SJCRH30 (cell line): ENCODE data around the gene IGSF5. TPM values are rescaled to one million over a fixed set of nuclear protein-coding genes. Genes with fewer than 3 reads are reported as not detected.

Source experiments
- DNase-seq, 2 experiments: peaks; one replicate each; pipeline ENCODE4 v3.0.0-alpha.2; 2015 to 2020
- H3K27ac ChIP-seq: fragments of 250-450 bp; sonication (Bioruptor Pico); 2 replicates; pipeline ENCODE4 v1.5.1; 2020; ENCODE audit warnings: mild to moderate bottlenecking, moderate library complexity
- H3K27me3 ChIP-seq: fragments of 250-450 bp; sonication (Bioruptor Pico); 2 replicates; pipeline ENCODE4 v1.5.1; 2020; ENCODE audit warnings: mild to moderate bottlenecking, moderate library complexity
- H3K36me3 ChIP-seq: fragments of 250-450 bp; sonication (Bioruptor Pico); 2 replicates; pipeline ENCODE4 v1.5.1; 2020; ENCODE audit warnings: mild to moderate bottlenecking, moderate library complexity
- H3K4me1 ChIP-seq: fragments of 250-450 bp; sonication (Bioruptor Pico); 2 replicates; pipeline ENCODE4 v1.5.1; 2020; ENCODE audit warnings: mild to moderate bottlenecking, moderate library complexity
- H3K4me3 ChIP-seq: fragments of 250-450 bp; sonication (Bioruptor Pico); 2 replicates; pipeline ENCODE4 v1.5.1; 2020; ENCODE audit warnings: mild to moderate bottlenecking, moderate library complexity
- H3K9me3 ChIP-seq: fragments of 250-450 bp; sonication (Bioruptor Pico); replicated peaks from 2 replicates; pipeline ENCODE4 v1.5.1; 2020; ENCODE audit warnings: mild to moderate bottlenecking, moderate library complexity
- total RNA-seq: library from RNA; depleted of rRNA; stranded (reverse); fragments of >200 nt; shearing (Covaris generic); gene quantifications from 2 replicates; pipeline ENCODE4 v1.2.3, GENCODE V29; 2014

IGSF5 gene
- total RNA-seq, 1 experiment from 2014 or later = 2.9 TPM

DNA sequence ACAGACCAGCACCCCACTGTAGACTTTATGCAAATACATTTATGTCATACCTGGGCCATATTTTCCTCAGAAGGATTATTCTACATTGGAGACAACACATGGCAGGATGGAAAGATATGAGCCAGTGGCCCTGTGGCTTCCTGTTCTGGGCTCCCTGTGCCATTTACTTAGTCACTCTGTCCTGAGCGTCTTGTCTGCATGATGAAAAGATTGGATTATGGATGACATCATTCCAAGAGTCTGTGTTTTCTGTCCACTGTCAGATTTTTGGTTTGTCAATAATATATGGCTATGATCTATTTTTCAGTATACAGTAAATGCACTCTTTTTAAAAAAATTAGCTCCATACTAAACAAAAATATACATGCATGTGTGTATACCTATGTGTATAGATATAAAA is 30.8 kb downstream of the IGSF5 start:
- Histone ChIP-seq H3K9me3 (no peaks in the 10 kb centered on the region), H3K4me3 (no peak overlapping the region), H3K27me3 (no peaks in the 10 kb centered on the region), H3K27ac (no peak overlapping the region), H3K36me3 (no peaks in the 10 kb centered on the region), H3K4me1 (no peaks in the 10 kb centered on the region)
- no peak for DNase-seq

DNA sequence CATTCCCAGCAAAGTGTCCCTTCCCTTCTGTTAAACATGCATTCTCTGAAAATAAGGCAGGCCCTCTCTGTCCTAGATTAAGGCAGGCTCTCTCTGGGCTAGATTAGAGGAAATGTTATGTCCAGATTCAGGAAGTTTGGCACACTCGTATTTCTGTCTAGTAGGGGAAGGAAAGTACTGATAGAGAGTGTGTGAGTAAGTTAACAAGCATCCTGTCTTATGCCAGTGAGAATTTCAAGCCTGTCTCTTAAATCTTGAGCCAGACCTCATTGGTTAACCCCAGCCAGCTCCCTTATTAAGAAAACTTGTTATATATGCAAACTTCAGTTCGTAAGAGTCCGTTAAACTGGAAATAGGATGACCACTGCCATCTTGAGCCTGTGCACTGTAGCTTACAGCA is 31.6 kb downstream of the IGSF5 start:
- no peaks in the 10 kb centered on the region for H3K27me3 ChIP-seq
- H3K36me3 ChIP-seq = no peaks in the 10 kb centered on the region
- DNase-seq = no peak
- no peaks in the 10 kb centered on the region for H3K4me1 ChIP-seq
- no peak overlapping the region for H3K4me3 ChIP-seq
- no peaks in the 10 kb centered on the region for H3K9me3 ChIP-seq
- H3K27ac ChIP-seq = no peak overlapping the region

DNA sequence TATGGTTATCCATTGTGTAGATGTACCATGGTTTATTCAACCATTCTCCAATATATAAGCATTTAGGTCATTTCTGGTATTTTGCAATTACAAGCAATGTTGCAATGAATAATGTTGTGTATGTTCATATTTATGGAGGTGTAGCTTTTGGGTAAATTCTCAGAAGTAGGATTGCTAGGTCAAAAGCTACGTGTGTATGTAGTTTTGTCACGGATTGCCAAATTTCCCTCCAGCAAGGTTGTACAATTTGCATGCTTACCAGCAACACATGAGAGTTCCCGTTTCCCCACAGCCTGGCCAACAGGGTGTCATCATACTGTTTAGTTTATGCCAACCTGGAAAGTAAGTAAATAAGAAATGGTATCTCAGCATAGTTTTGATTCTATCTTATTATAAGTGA is 36.3 kb downstream of the IGSF5 start:
- H3K27me3 ChIP-seq = no peaks in the 10 kb centered on the region
- H3K9me3 ChIP-seq = no peaks in the 10 kb centered on the region
- H3K4me1 ChIP-seq = no peaks in the 10 kb centered on the region
- no peak for DNase-seq
- no peak overlapping the region for H3K4me3 ChIP-seq
- H3K27ac ChIP-seq = no peak overlapping the region
- no peaks in the 10 kb centered on the region for H3K36me3 ChIP-seq

DNA sequence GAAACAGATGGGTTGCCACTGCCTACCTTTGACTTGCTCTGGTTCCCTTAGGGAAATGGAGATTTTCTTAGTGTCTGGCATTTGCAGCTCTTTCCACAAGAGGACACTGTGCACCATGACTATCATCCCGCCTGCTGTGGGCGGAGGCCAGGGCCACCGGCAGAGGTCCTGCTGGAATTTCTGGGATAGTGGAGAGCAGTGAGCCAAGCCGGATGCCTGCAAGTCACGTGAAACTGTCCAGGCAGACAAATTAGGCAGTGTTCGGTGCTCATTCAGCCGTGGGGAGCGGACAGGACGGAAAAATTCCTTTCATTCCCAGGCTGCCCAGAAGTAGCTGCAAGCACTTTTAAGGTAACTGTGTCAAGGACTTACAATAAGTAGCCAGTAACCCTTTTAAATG is 43.4 kb downstream of the IGSF5 start:
- peak overlapping the region; percentile 51 for H3K27ac ChIP-seq
- no peaks in the 10 kb centered on the region for H3K27me3 ChIP-seq
- H3K4me1 ChIP-seq = peaks cover 4% of the 10 kb centered on the region; the same call in 1 of the 2 replicates
- no peaks in the 10 kb centered on the region for H3K36me3 ChIP-seq
- no peaks in the 10 kb centered on the region for H3K9me3 ChIP-seq
- DNase-seq = peak; percentile 96 to 98
- peak overlapping the region; percentile 40 for H3K4me3 ChIP-seq

DNA sequence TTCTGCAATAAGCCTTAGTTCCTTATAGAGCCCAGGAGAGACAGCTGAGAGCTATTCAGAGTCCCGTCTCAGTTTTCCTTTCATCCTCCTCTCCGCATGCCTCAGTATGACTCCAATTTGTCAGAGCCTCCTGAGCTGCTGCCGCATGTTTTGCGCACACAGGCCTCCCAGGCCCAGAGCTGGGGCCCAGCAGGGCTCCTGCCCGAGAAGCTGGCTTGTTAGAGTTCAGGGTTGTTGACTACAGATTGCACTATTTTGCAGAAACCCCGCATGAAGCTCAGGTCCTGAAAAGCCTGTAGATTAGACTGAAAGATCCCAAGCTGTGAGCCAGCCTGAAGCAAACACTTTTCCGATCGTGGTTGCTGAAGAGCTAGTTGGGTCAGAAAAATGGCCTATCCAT is 51.5 kb downstream of the IGSF5 start:
- Histone ChIP-seq H3K27ac (no peak overlapping the region), H3K4me1 (peaks cover 10% of the 10 kb centered on the region), H3K9me3 (no peaks in the 10 kb centered on the region), H3K27me3 (no peaks in the 10 kb centered on the region), H3K4me3 (no peak overlapping the region), H3K36me3 (no peaks in the 10 kb centered on the region)
- no peak for DNase-seq

DNA sequence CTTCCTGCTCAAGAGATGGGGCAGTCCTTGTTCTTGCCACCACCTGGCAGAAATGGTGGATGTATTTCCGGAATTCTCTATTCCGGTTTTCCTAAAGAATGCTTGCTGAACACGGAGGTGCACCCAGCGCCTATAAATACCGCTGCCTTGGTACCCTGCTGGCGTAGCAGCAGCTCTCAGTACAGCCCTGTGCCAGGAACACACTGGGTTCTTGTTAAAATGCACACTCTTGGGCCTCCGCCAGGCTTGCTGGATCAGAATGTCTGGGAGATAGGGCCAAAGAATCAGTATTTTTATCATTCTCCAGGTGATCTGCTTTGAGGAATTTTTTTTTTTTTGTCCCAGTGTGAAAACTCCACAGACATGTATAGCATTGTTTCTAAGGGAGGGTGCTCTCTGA is 54.2 kb downstream of the IGSF5 start:
- H3K27ac ChIP-seq = no peak overlapping the region
- H3K9me3 ChIP-seq = no peaks in the 10 kb centered on the region; the same call in 1 of the 2 replicates
- H3K27me3 ChIP-seq = no peaks in the 10 kb centered on the region
- H3K36me3 ChIP-seq = no peaks in the 10 kb centered on the region
- H3K4me1 ChIP-seq = peaks cover 10% of the 10 kb centered on the region
- no peak overlapping the region for H3K4me3 ChIP-seq
- no peak for DNase-seq

DNA sequence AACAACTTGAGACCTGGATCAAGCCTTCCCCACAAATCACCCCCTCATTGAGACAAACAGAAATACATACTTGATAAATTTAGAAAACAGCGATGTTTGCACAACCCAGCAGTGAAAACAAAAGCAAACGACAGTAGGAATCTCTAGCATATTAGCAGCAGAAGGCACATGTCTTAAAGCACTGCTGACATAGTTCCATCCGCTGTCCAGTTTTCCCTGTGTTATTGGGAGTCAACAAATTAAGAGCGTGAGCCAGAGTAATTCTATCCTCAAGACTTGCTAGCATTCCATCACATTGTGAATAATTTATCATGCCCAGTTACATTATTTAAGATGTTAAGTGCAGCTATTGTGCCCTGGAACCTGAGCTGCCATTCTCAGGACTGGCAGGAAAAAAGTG is 55.3 kb downstream of the IGSF5 start:
- Histone ChIP-seq H3K36me3 (no peaks in the 10 kb centered on the region), H3K9me3 (no peaks in the 10 kb centered on the region; the same call in 1 of the 2 replicates), H3K27ac (no peak overlapping the region), H3K27me3 (no peaks in the 10 kb centered on the region), H3K4me1 (peaks cover 10% of the 10 kb centered on the region), H3K4me3 (no peak overlapping the region)
- DNase-seq = peak in 1 of 2 experiments; percentile 39

DNA sequence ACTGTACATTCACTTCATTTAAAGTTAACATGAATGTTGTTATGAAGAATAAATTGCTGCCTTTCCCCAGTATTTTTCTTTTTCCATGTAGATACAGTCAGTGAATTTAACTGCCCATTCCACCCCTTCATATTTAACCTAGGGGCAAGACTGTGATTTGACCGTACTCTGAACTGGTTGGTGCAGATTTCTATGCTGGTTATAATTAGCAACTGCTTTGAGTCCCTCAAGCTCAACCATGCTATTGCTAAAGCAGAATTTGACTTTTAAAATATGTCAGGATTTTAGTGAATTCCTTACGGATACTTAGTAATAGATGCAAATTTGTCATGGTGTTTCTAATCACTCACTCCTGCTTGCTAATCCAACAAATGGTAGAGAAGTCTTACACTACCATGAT is 57.2 kb downstream of the IGSF5 start:
- no peaks in the 10 kb centered on the region for H3K36me3 ChIP-seq
- no peak for DNase-seq
- H3K9me3 ChIP-seq = no peaks in the 10 kb centered on the region; the same call in 1 of the 2 replicates
- no peak overlapping the region for H3K4me3 ChIP-seq
- H3K27ac ChIP-seq = no peak overlapping the region
- H3K4me1 ChIP-seq = peaks cover 10% of the 10 kb centered on the region
- no peaks in the 10 kb centered on the region for H3K27me3 ChIP-seq

DNA sequence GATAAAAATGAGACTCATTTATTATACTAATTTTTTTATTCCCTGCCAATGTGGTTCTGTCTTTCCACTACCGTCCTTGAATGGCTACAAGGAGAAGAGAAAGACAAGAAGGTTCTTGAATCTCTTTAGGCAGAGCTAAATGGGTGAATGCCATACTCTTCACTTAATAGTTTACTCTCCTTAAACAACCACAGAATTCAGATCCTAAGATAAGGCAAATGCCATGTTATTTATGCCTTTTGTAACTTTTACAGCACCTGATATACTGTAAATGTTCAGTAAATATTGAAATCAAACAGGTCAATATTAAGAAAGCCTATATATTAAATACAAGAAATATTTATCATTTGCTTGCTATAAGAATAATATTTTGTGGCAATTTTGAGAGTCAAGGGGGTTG is 58.4 kb downstream of the IGSF5 start:
- no peaks in the 10 kb centered on the region; the same call in 1 of the 2 replicates for H3K9me3 ChIP-seq
- DNase-seq = no peak
- peaks cover 10% of the 10 kb centered on the region for H3K4me1 ChIP-seq
- H3K4me3 ChIP-seq = no peak overlapping the region
- no peaks in the 10 kb centered on the region for H3K27me3 ChIP-seq
- no peak overlapping the region for H3K27ac ChIP-seq
- no peaks in the 10 kb centered on the region for H3K36me3 ChIP-seq

DNA sequence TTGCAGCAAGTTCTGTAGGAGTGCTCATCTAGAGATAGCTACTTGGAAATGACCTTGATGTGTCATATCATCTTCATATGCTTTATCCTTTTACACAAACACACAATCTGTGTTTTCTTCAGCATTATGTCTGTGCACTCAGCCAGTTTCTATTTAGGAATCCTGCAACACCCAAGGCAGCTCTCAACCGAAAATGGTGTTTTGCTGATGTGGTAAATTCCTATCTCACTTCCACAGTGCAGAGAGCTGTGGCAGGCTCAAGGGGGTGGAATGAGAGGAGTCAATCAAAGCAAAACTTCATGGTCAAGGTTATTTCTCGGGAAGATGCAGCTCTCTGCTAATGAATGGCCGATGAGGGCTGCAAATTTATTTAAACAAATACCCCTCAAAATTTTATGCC is 59.3 kb downstream of the IGSF5 start:
- Histone ChIP-seq H3K9me3 (no peaks in the 10 kb centered on the region; the same call in 1 of the 2 replicates), H3K27ac (no peak overlapping the region), H3K4me3 (no peak overlapping the region), H3K4me1 (peaks cover 10% of the 10 kb centered on the region), H3K27me3 (no peaks in the 10 kb centered on the region), H3K36me3 (no peaks in the 10 kb centered on the region)
- no peak for DNase-seq

DNA sequence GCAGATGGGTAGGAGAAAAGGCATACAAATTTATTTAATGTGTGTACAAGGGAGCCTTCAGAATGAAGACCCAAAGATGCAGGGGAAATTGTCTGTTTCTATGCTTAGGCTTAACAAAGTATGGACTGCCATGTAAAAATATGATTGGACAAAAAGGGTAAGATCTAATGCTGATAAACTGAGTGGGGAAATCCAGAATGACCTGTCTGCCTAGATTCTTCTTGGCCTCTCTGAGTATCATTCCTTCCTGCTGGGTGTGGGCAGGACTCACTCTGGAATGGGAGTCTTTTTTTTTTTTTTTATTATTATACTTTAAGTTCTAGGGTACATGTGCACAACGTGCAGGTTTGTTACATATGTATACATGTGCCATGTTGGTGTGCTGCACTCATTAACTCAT is 61.0 kb downstream of the IGSF5 start:
- Histone ChIP-seq H3K4me1 (no peaks in the 10 kb centered on the region; the same call in 1 of the 2 replicates), H3K9me3 (no peaks in the 10 kb centered on the region; the same call in 1 of the 2 replicates), H3K36me3 (no peaks in the 10 kb centered on the region), H3K27me3 (no peaks in the 10 kb centered on the region), H3K4me3 (no peak overlapping the region), H3K27ac (no peak overlapping the region)
- no peak for DNase-seq

DNA sequence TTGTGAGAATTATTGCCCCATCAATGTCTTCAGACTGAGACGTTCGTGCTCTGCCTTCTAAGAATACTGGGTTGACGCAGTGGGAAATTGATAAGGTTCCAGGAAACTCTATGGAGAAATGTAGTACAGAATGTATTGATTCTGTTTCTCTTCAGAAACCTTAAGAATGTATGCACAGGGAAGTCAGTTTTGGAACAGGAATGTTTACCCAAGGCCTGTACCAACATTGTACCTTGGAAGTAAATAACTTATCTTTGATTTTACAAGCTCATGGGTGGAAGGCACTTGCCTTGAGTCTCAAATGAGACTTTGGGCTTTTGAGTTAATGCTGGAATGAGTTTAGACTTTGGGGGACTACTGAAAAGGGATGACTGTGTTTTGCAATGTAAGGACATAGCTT is 62.8 kb downstream of the IGSF5 start:
- Histone ChIP-seq H3K4me1 (no peaks in the 10 kb centered on the region), H3K27ac (no peak overlapping the region), H3K9me3 (no peaks in the 10 kb centered on the region; the same call in 1 of the 2 replicates), H3K4me3 (no peak overlapping the region), H3K36me3 (no peaks in the 10 kb centered on the region), H3K27me3 (no peaks in the 10 kb centered on the region)
- no peak for DNase-seq

DNA sequence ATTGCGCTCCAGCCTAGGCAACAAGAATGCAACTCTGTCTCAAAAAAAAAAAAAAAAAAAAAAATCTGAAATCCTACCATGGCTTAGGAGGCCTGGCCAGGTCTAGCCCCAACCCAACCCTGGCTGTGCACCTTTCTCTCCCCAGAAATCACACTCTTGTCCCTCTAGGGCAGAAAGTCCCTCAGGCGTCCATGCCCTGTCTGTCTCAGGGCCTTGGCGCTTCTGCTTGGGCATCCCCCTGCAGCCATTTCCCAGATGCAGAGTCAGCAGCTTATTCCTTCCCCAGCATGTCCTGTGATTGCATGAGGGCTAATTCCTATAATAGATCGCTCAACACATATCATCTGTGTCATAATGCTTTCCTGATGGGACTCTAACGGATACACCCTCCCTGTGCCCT is 65.0 kb downstream of the IGSF5 start:
- no peak overlapping the region for H3K27ac ChIP-seq
- H3K9me3 ChIP-seq = no peaks in the 10 kb centered on the region; the same call in 1 of the 2 replicates
- H3K36me3 ChIP-seq = no peaks in the 10 kb centered on the region
- H3K27me3 ChIP-seq = no peaks in the 10 kb centered on the region
- no peak overlapping the region for H3K4me3 ChIP-seq
- no peaks in the 10 kb centered on the region for H3K4me1 ChIP-seq
- DNase-seq = no peak

DNA sequence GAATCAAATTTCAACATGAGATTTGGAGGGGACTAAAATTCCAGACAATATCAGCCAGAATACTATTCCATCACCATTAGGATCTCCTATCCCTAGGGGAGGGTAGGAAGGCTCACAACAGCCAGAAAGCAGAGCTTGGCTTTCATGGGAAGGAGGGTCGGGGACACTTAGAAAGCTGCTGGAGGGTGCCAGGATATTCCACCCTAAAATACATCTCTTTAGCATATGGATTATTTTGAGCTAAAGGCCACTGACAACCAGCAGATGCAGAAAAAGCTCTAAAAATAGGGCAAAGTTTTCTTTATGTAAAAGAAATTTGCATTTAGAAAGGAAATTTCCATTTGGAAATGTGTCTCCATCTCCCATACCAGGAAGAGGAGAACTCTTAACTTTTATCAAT is 68.0 kb downstream of the IGSF5 start:
- no peaks in the 10 kb centered on the region for H3K4me1 ChIP-seq
- no peak for DNase-seq
- no peaks in the 10 kb centered on the region for H3K36me3 ChIP-seq
- H3K27ac ChIP-seq = no peak overlapping the region
- no peaks in the 10 kb centered on the region for H3K27me3 ChIP-seq
- no peaks in the 10 kb centered on the region; the same call in 1 of the 2 replicates for H3K9me3 ChIP-seq
- H3K4me3 ChIP-seq = no peak overlapping the region

DNA sequence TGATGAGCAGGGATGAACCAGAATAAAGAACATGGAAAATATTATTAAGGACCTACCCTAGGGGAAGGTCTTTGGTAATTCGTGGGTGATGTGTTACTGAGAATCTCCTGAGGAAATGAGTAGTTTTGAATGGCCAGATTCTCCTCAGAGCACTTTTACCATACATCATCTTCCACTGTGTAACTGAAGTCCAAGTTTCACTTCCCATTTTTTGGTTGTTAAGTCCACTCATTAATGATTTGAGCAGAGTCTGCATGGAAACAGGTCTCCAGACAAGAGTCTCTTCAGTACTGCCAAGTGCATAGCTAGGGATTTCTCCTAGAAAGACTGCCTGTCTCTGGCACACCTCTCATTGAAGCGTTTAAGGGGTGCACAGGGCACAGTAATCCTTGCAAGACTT is 73.6 kb downstream of the IGSF5 start:
- Histone ChIP-seq H3K4me1 (peaks cover 7% of the 10 kb centered on the region), H3K27ac (no peak overlapping the region), H3K27me3 (no peaks in the 10 kb centered on the region), H3K4me3 (no peak overlapping the region), H3K9me3 (no peaks in the 10 kb centered on the region; the same call in 1 of the 2 replicates), H3K36me3 (no peaks in the 10 kb centered on the region)
- DNase-seq = no peak

DNA sequence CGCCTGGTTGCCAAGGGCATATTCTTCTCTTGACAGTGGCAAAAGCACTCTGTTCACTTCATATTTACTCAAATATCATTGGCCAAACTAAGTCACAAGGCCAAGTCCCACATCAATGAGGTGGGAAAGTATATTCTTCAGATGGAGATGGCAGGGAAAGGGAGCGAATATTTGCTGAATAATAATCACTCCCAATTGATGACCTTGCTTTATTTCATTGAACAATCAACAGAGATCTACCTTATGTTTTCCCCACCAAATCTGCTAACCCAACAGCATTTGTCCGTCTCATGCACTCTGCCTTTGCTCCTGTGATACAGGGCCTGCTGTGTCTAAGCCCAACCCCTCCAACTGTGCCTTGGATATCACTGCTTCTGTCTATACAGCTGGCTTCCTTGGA is 77.1 kb downstream of the IGSF5 start:
- H3K4me1 ChIP-seq = peaks cover 8% of the 10 kb centered on the region
- no peak overlapping the region for H3K27ac ChIP-seq
- H3K36me3 ChIP-seq = no peaks in the 10 kb centered on the region
- H3K27me3 ChIP-seq = no peaks in the 10 kb centered on the region
- H3K9me3 ChIP-seq = no peaks in the 10 kb centered on the region
- no peak for DNase-seq
- no peak overlapping the region for H3K4me3 ChIP-seq
